ENCODE results near the gene ADRA1B. TPM values are rescaled to one million over a fixed set of nuclear protein-coding genes. Genes with fewer than 3 reads are reported as not detected.

The ADRA1B gene
- polyA plus RNA-seq (2011; rRNA removed) (0.58 and 0.98 TPM in 2 replicates), polyA minus RNA-seq (2011; rRNA and poly(A)+ RNA removed) (0.87 and 1.4 TPM in 2 replicates)

- POLR2A ChIA-PET: no interaction called here
- Histone ChIP-seq H3K27me3 (ENCODE audit: control insufficient read depth, insufficient read depth, low read length) (no peaks in the 10 kb centered on the region), H3K27ac (ENCODE audit: low read depth, low read length) (no peak within 1 kb of the TSS), H3K9me3 (ENCODE audit: control insufficient read depth, insufficient read depth, low read length) (no peaks in the 10 kb centered on the region; the same call in 1 of the 2 replicates), H3K4me3 (ENCODE audit: low read depth, low read length) (peak within 1 kb of the TSS; percentile 57)
- peak; percentile 54 for TF ChIP-seq CTCF (IDR thresholded peaks at IDR 0.05; ENCODE audit: low read depth, low read length)
- no peak for DNase-seq (ENCODE audit: low read depth, low spot score)
- CTCF ChIA-PET: interaction anchor here (0.6 to 3.0 kb wide), 13 partner anchors 9 to 627 kb away, joined by 3 to 19 read pairs (median 4); no protein-coding TSS in a partner anchor
Observed at GRCh38 chr5:159915904-159916840, at the start of gene ADRA1B. ADRA1B (plus strand) TSS chr5:159916482; CDS start chr5:159916906, 424 bp downstream.

DNA sequence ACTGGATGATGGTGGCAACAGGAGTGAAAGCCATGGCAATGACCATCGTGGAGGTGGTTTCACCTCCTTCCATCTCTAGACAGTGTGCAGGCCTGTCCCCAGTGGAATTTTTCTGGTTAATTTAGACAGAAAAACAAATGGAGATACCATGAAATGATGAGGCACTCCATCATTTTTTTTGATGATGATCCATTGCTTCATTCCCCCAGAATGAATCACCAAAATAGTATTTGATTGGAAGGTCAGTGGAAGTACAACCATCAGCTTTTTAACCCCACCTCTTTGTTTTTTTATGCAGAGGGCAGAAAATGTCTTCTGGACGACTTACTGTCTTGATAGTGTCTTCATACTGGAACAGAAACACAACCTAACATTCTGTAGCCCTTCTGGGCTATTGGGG lies 42.6 kb upstream of the ADRA1B start:
- DNase-seq (ENCODE audit: low read depth, low spot score): no peak
- H3K27me3 ChIP-seq (ENCODE audit: control insufficient read depth, insufficient read depth, low read length): peaks cover 3% of the 10 kb centered on the region
- TF ChIP-seq CTCF (IDR thresholded peaks at IDR 0.05; ENCODE audit: low read depth, low read length): no peak
- ChIA-PET POLR2A (interaction anchor here (1.1 kb wide), 1 partner anchor 40 kb away, joined by 3 read pairs; no protein-coding TSS in a partner anchor), CTCF (no interaction called here)
- no peak overlapping the region for H3K4me3 ChIP-seq (ENCODE audit: low read depth, low read length)
- H3K27ac ChIP-seq (ENCODE audit: low read depth, low read length): no peak overlapping the region
- no peaks in the 10 kb centered on the region for H3K9me3 ChIP-seq (ENCODE audit: control insufficient read depth, insufficient read depth, low read length)

- no peak for TF ChIP-seq CTCF (IDR thresholded peaks at IDR 0.05; ENCODE audit: low read depth, low read length)
- Histone ChIP-seq H3K27ac (ENCODE audit: low read depth, low read length) (no peak overlapping the region), H3K27me3 (ENCODE audit: control insufficient read depth, insufficient read depth, low read length) (peaks cover 3% of the 10 kb centered on the region), H3K9me3 (ENCODE audit: control insufficient read depth, insufficient read depth, low read length) (no peaks in the 10 kb centered on the region), H3K4me3 (ENCODE audit: low read depth, low read length) (no peak overlapping the region)
- POLR2A ChIA-PET: interaction anchor here (1.1 kb wide), 1 partner anchor 39 kb away, joined by 3 read pairs; no protein-coding TSS in a partner anchor
- CTCF ChIA-PET: no interaction called here
- no peak for DNase-seq (ENCODE audit: low read depth, low spot score)
Observed at GRCh38 chr5:159874263-159874662, 42.0 kb upstream of the ADRA1B start.

DNA sequence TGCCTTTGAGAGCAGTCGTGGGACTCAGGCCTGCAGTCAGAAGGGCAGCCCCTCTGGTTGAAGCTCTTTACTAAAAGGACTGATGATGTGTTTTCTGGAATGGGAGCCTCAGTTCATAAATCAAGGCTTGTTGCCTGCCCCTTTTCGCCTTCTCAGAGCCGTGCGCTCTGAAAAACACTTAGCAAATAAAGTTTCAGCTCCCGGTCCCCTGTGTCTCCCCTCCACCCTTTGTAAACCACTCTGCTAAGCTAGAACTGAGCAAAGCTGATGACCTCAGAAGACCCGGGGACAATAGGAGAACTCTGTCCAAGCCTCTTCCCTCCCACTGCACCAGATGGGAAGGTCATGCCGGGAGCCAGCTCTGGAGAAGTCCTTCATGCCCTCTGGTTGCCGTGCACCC lies 39.3 kb upstream of the ADRA1B start:
- no peak overlapping the region for H3K4me3 ChIP-seq (ENCODE audit: low read depth, low read length)
- no peak overlapping the region for H3K27ac ChIP-seq (ENCODE audit: low read depth, low read length)
- no peaks in the 10 kb centered on the region for H3K27me3 ChIP-seq (ENCODE audit: control insufficient read depth, insufficient read depth, low read length)
- no peak for DNase-seq (ENCODE audit: low read depth, low spot score)
- POLR2A ChIA-PET: no interaction called here
- H3K9me3 ChIP-seq (ENCODE audit: control insufficient read depth, insufficient read depth, low read length): no peaks in the 10 kb centered on the region
- no peak for TF ChIP-seq CTCF (IDR thresholded peaks at IDR 0.05; ENCODE audit: low read depth, low read length)
- CTCF ChIA-PET: no interaction called here

- DNase-seq (ENCODE audit: low read depth, low spot score): no peak
- H3K9me3 ChIP-seq (ENCODE audit: control insufficient read depth, insufficient read depth, low read length): no peaks in the 10 kb centered on the region
- no peaks in the 10 kb centered on the region for H3K27me3 ChIP-seq (ENCODE audit: control insufficient read depth, insufficient read depth, low read length)
- H3K27ac ChIP-seq (ENCODE audit: low read depth, low read length): no peak overlapping the region
- ChIA-PET CTCF (interaction anchor here (0.5 kb wide), 1 partner anchor 155 kb away, joined by 4 read pairs; no protein-coding TSS in a partner anchor), POLR2A (no interaction called here)
- H3K4me3 ChIP-seq (ENCODE audit: low read depth, low read length): no peak overlapping the region
- no peak for TF ChIP-seq CTCF (IDR thresholded peaks at IDR 0.05; ENCODE audit: low read depth, low read length)
Observed at GRCh38 chr5:159877894-159878448, 38.3 kb upstream of the ADRA1B start.
